ENCODE results near the gene USPL1. TPM values are rescaled to one million over a fixed set of nuclear protein-coding genes. Genes with fewer than 3 reads are reported as not detected.
"Not testable (repeated sequence)": the region's sequence is repeated elsewhere in the genome, so short reads cannot be mapped to it uniquely, and the experiment has no call there.

Gene USPL1
- total and polyA plus RNA-seq, 2 experiments from 2014 or later = 9.5 to 22.0 TPM

DNA sequence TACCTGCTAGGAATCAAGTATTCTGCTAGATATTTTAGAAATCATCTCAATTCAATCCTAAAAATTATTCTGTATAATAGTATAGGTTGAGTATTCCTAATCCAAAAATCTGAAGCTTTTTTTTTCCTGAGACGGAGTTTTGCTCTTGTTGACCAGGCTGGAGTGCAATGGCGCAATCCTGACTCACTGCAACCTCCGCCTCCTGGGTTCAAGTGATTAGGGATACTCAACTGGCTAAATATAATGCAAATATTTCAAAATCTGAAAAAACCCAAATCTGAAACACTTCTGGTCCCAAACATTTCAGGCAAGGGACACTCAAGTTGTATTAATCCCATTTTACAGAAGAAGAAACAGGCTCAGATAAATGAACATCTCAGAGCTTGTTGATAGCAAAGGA, 17.2 kb upstream of the USPL1 start:
- H3K36me3 ChIP-seq (replicated peaks; ENCODE audit: insufficient read depth, low read depth) = no peaks in the 10 kb centered on the region
- H3K4me3 ChIP-seq = no peak overlapping the region
- no peaks in the 10 kb centered on the region for H3K9me2 ChIP-seq (replicated peaks; ENCODE audit: insufficient read depth)
- no peaks in the 10 kb centered on the region for H3K79me2 ChIP-seq
- H3K4me1 ChIP-seq (ENCODE audit: insufficient read depth) = no peaks in the 10 kb centered on the region
- no peaks in the 10 kb centered on the region for H4K20me1 ChIP-seq (ENCODE audit: insufficient read depth, poor library complexity, severe bottlenecking)
- TF ChIP-seq EZH2 (IDR thresholded peaks at IDR 0.05; ENCODE audit: borderline replicate concordance) = no peak
- TF ChIP-seq, protein P1, sequence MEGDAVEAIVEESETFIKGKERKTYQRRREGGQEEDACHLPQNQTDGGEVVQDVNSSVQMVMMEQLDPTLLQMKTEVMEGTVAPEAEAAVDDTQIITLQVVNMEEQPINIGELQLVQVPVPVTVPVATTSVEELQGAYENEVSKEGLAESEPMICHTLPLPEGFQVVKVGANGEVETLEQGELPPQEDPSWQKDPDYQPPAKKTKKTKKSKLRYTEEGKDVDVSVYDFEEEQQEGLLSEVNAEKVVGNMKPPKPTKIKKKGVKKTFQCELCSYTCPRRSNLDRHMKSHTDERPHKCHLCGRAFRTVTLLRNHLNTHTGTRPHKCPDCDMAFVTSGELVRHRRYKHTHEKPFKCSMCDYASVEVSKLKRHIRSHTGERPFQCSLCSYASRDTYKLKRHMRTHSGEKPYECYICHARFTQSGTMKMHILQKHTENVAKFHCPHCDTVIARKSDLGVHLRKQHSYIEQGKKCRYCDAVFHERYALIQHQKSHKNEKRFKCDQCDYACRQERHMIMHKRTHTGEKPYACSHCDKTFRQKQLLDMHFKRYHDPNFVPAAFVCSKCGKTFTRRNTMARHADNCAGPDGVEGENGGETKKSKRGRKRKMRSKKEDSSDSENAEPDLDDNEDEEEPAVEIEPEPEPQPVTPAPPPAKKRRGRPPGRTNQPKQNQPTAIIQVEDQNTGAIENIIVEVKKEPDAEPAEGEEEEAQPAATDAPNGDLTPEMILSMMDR (IDR thresholded peaks at IDR 0.05; ENCODE audit: poor library complexity) = no peak
- TF ChIP-seq EZH2phosphoT487 (IDR thresholded peaks at IDR 0.05; ENCODE audit: low read depth, severe bottlenecking, unreplicated experiment) = no peak
- H3K4me2 ChIP-seq = no peak overlapping the region
- H3K9me3 ChIP-seq (ENCODE audit: low read depth) = no peaks in the 10 kb centered on the region
- WGBS (ENCODE audit: low lambda C conversion rate, missing lambda C conversion rate) = 89% methylated on average over 3 of the region's 3 CpGs
- H3K27me3 ChIP-seq = no peaks in the 10 kb centered on the region
- H3K27ac ChIP-seq = no peak overlapping the region
- H2AFZ ChIP-seq = no peak overlapping the region
- no peak for DNase-seq (ENCODE audit: low spot score)

GRCh38 chr13:30601836-30602235, 15.9 kb upstream of the USPL1 start:
- no peak overlapping the region for H3K4me3 ChIP-seq
- H2AFZ ChIP-seq = no peak overlapping the region
- no peak overlapping the region for H3K27ac ChIP-seq
- no peaks in the 10 kb centered on the region for H3K79me2 ChIP-seq
- H3K4me1 ChIP-seq (ENCODE audit: insufficient read depth) = no peaks in the 10 kb centered on the region
- no peaks in the 10 kb centered on the region for H3K36me3 ChIP-seq (replicated peaks; ENCODE audit: insufficient read depth, low read depth)
- no peaks in the 10 kb centered on the region for H3K9me2 ChIP-seq (replicated peaks; ENCODE audit: insufficient read depth)
- WGBS (ENCODE audit: low lambda C conversion rate, missing lambda C conversion rate) = 92% methylated on average over 8 of the region's 8 CpGs
- H3K9me3 ChIP-seq (ENCODE audit: low read depth) = no peaks in the 10 kb centered on the region
- DNase-seq (ENCODE audit: low spot score) = no peak
- no peak overlapping the region for H3K4me2 ChIP-seq
- no peaks in the 10 kb centered on the region for H4K20me1 ChIP-seq (ENCODE audit: insufficient read depth, poor library complexity, severe bottlenecking)
- H3K27me3 ChIP-seq = no peaks in the 10 kb centered on the region
- TF ChIP-seq EZH2phosphoT487 (IDR thresholded peaks at IDR 0.05; ENCODE audit: low read depth, severe bottlenecking, unreplicated experiment) (no peak), EZH2 (IDR thresholded peaks at IDR 0.05; ENCODE audit: borderline replicate concordance) (no peak)
- TF ChIP-seq, protein P1 (IDR thresholded peaks at IDR 0.05; ENCODE audit: poor library complexity) = no peak

GRCh38 chr13:30605052-30605451, 12.7 kb upstream of the USPL1 start:
- no peak overlapping the region for H3K4me2 ChIP-seq
- no peaks in the 10 kb centered on the region for H3K79me2 ChIP-seq
- no peaks in the 10 kb centered on the region for H3K27me3 ChIP-seq
- H3K27ac ChIP-seq = no peak overlapping the region
- H3K4me3 ChIP-seq = no peak overlapping the region
- no peaks in the 10 kb centered on the region for H3K4me1 ChIP-seq (ENCODE audit: insufficient read depth)
- H3K36me3 ChIP-seq (replicated peaks; ENCODE audit: insufficient read depth, low read depth) = no peaks in the 10 kb centered on the region
- no peak overlapping the region for H2AFZ ChIP-seq
- H3K9me3 ChIP-seq (ENCODE audit: low read depth) = no peaks in the 10 kb centered on the region
- DNase-seq (ENCODE audit: low spot score) = no peak
- 98% methylated on average over 7 of the region's 7 CpGs for WGBS (ENCODE audit: low lambda C conversion rate, missing lambda C conversion rate)
- H4K20me1 ChIP-seq (ENCODE audit: insufficient read depth, poor library complexity, severe bottlenecking) = no peaks in the 10 kb centered on the region
- no peak for TF ChIP-seq EZH2 (IDR thresholded peaks at IDR 0.05; ENCODE audit: borderline replicate concordance)
- TF ChIP-seq, protein P1 (IDR thresholded peaks at IDR 0.05; ENCODE audit: poor library complexity) = no peak
- no peak for TF ChIP-seq EZH2phosphoT487 (IDR thresholded peaks at IDR 0.05; ENCODE audit: low read depth, severe bottlenecking, unreplicated experiment)
- H3K9me2 ChIP-seq (replicated peaks; ENCODE audit: insufficient read depth) = no peaks in the 10 kb centered on the region

GRCh38 chr13:30607186-30607585, 10.5 kb upstream of the USPL1 start:
- 92% methylated on average over 6 of the region's 6 CpGs for WGBS (ENCODE audit: low lambda C conversion rate, missing lambda C conversion rate)
- not testable (repeated sequence) for H3K4me1 ChIP-seq (ENCODE audit: insufficient read depth); H3K27me3 ChIP-seq; H3K27ac ChIP-seq; H3K79me2 ChIP-seq; H3K4me3 ChIP-seq; H3K4me2 ChIP-seq; H2AFZ ChIP-seq; H3K9me3 ChIP-seq (ENCODE audit: low read depth); DNase-seq (ENCODE audit: low spot score); H4K20me1 ChIP-seq (ENCODE audit: insufficient read depth, poor library complexity, severe bottlenecking); H3K36me3 ChIP-seq (replicated peaks; ENCODE audit: insufficient read depth, low read depth); H3K9me2 ChIP-seq (replicated peaks; ENCODE audit: insufficient read depth)
